ELR (cell line): ENCODE results near the gene TIMP4.
A peak's percentile ranks its signal among the peaks of the same experiment; 100 is the strongest.

Experiments
- DNase-seq: peaks from one replicate; pipeline ENCODE4 v3.0.0-alpha.2; 2015; ENCODE audit warnings: low read depth

The TIMP4 gene

GRCh38 chr3:12158387-12159226, at the start of gene TIMP4:
Gene TIMP4 (minus strand): TSS chr3:12158912. CDS start chr3:12158840, 72 bp downstream.
- peak; percentile 62 for DNase-seq

- DNase-seq = no peak
These were observed 46.5 kb upstream of the TIMP4 start for GRCh38 chr3:12205171-12205570.

GRCh38 chr3:12201813-12202212, 43.1 kb upstream of the TIMP4 start:
- DNase-seq = no peak

GRCh38 chr3:12198301-12198700, 39.6 kb upstream of the TIMP4 start:
- peak; percentile 72 for DNase-seq

- DNase-seq = no peak
These were observed 38.8 kb upstream of the TIMP4 start for GRCh38 chr3:12197475-12197874.

- DNase-seq = no peak
These were observed 38.0 kb upstream of the TIMP4 start for GRCh38 chr3:12196684-12197083.

GRCh38 chr3:12195231-12195630, 36.5 kb upstream of the TIMP4 start:
- DNase-seq = peak; percentile 31

GRCh38 chr3:12194669-12195161, 36.0 kb upstream of the TIMP4 start:
- no peak for DNase-seq

GRCh38 chr3:12194209-12194608, 35.5 kb upstream of the TIMP4 start:
- DNase-seq = peak; percentile 81

- DNase-seq = peak; percentile 98
These were observed 34.9 kb upstream of the TIMP4 start for GRCh38 chr3:12193485-12194165.

GRCh38 chr3:12192655-12193484, 34.2 kb upstream of the TIMP4 start:
- no peak for DNase-seq

- no peak for DNase-seq
These were observed 33.5 kb upstream of the TIMP4 start for GRCh38 chr3:12192173-12192572.

GRCh38 chr3:12191559-12191958, 32.8 kb upstream of the TIMP4 start:
- DNase-seq = no peak

GRCh38 chr3:12190832-12191231, 32.1 kb upstream of the TIMP4 start:
- DNase-seq = no peak

- no peak for DNase-seq
These were observed 31.6 kb upstream of the TIMP4 start for GRCh38 chr3:12190221-12190807.

GRCh38 chr3:12188681-12189287, 30.1 kb upstream of the TIMP4 start:
- DNase-seq = no peak

GRCh38 chr3:12188328-12188648, 29.6 kb upstream of the TIMP4 start:
- DNase-seq = no peak

- peak; percentile 42 for DNase-seq
These were observed 29.0 kb upstream of the TIMP4 start for GRCh38 chr3:12187448-12188327.

- DNase-seq = no peak
These were observed 28.0 kb upstream of the TIMP4 start for GRCh38 chr3:12186515-12187286.

- DNase-seq = no peak
These were observed 27.3 kb upstream of the TIMP4 start for GRCh38 chr3:12186046-12186445.
